CD4-positive, alpha-beta T cell treated with Interleukin-2 at 100 ng/mL for 4 hours (primary cell): ENCODE measurements around the gene C2orf80.
"Not testable (repeated sequence)": the region's sequence is repeated elsewhere in the genome, so short reads cannot be mapped to it uniquely, and the experiment has no call there.

Experiments used
- DNase-seq: peaks from one replicate; pipeline ENCODE4 v3.0.0-alpha.2; 2020; ENCODE audit warnings: low spot score

Gene C2orf80

GRCh38 chr2:208179028-208179609, 10.7 kb downstream of the C2orf80 start:
- no peak for DNase-seq

DNA sequence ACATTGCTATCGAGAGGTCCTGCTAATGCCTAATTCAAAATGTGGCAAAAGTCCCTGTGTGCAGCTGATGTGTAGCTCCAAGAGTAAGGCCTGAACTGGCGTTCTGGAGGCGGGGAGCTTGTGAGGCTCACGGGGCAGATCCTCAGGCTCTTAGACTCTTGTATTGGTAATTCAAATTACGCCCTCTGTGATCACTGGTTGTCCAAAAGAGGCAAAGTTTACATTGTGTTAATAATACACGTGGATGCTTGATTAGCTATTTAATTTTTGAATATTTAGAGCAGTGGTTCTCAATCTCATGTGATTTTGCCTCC, 14.0 kb downstream of the C2orf80 start:
- no peak for DNase-seq

DNA sequence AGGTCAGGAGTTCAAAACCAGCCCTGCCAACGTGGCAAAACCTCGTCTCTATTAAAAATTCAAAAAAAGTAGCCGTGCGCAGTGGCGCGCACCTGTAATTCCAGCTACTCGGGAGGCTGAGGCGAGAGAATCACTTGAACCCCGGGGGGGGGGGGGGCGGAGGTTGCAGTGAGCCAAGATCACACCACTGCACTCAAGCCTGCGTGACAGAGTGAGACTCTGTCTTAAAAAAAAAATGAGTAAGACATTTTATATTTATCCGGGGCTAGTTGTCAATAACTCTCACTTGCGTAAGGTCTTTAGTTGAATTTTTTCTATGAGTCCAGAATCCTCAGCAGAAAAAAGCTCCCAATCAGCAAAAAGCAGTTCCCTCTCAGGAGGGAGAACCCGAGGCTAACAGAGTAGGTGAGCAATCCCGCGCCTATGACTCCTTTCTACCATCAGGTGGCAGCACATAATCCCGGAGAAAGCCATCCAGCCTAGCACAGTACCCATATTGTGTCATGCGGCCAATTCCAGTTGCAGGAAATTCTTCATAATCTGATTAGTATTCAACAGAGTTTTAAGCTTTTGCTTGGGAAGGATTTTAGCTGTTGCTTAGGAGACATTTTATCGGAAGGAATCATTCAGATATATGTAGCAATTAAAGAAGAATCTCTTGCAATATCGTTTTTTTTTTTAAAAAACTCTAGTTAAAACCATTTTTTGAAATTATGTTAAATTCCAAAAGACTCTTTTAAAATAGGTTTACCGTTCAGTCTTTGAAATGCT, 14.6 kb downstream of the C2orf80 start:
- DNase-seq: peak; percentile 65

- no peak for DNase-seq
These were observed 15.7 kb downstream of the C2orf80 start for GRCh38 chr2:208174144-208174543.

GRCh38 chr2:208172125-208172524, 17.7 kb downstream of the C2orf80 start:
- no peak for DNase-seq

DNA sequence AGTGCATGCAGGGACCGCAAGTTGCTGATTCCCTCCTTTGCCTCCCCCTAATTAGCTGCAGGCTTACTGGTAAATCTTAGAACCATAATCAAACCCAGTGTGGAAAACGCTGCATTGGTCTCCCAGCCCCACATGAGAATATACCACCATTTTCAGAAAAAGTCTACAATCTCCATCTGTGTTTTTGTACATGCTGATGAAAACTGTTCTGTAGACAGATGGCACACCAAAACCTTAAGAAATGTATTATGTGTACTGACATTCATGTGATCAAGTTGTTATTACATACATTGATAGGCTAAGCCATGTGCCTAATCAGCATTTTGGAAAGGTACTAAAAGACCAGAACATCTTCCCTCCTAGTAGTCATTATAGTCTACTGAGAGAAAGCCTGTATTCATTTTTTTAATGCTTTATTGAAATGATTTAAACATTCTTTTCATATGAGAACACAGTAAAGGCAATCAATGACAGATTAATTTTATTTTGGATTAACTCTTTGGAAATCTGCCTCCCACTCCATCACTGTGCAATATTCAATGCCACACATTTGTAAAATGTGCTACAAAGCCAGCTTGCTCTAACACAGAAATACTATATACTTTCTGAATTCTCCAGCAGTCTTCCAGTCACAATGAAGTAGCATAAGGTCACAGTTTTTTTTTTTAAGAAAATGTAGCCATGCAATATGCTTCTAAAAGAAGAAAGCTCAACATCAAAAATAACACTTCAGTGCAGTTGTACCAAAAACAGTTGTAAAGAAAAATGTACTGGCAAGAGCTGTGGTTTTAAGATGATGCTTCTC, 24.7 kb downstream of the C2orf80 start:
- DNase-seq: no peak

DNA sequence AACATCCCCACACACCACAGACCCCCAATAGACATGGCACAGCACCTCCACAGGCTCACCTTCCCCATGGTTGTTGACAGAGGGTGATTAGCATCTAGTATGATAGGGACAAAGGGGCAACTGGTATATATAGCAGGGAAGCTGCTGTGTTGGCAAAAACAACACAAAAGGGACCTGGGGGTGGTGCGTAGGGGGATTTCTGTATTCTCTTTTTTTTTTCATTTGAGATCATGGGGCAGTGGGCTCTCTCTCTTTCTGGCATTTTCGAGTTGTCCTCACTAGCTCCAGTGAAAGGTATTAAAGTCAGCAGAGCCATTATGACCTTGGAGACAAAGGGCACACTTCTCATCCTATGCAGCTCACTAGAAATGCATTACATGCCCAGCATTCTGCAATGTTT, 26.3 kb downstream of the C2orf80 start, which contains the start of gene CRYGA:
Gene CRYGA, minus strand, starts transcription at position 101 of the 400 bp plus-strand sequence. Its CDS starts 33 bp downstream, at position 68.
- no peak for DNase-seq

- DNase-seq: no peak
These were observed 33.4 kb downstream of the C2orf80 start for GRCh38 chr2:208156439-208156838.

- DNase-seq: no peak
These were observed 36.7 kb downstream of the C2orf80 start for GRCh38 chr2:208153156-208153555.

GRCh38 chr2:208150956-208151355, 38.9 kb downstream of the C2orf80 start:
- no peak for DNase-seq

GRCh38 chr2:208150094-208150493, 39.7 kb downstream of the C2orf80 start:
- DNase-seq: no peak

GRCh38 chr2:208148803-208149202, 41.0 kb downstream of the C2orf80 start:
- no peak for DNase-seq

- DNase-seq: no peak
These were observed 42.1 kb downstream of the C2orf80 start for GRCh38 chr2:208147759-208148158.

DNA sequence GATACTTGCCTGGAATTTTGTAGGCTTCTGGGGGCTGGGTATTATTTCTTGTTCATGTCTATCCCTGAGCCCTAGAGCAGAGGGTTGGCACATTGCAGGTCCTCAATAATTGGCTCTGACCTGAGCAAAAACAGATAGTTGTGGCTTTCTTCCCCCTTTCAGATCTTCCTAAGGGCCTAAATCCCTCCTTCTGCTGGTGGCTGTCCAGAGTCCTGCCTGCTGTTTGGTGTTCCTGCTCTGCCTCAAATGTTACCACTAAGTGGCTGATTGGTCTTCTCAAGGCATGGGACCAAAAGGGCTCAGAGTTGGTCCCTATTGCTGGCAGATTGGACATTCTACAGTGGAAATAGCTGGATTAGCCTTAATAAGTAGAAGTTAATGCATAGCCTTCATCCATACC, 42.8 kb downstream of the C2orf80 start:
- DNase-seq: no peak

GRCh38 chr2:208146006-208146405, 43.8 kb downstream of the C2orf80 start, which contains the start of gene CRYGB:
Gene CRYGB, minus strand, starts transcription at chr2:208146158. Its CDS starts 38 bp downstream, at chr2:208146120.
- DNase-seq: no peak

- DNase-seq: no peak
These were observed 46.7 kb downstream of the C2orf80 start for GRCh38 chr2:208142925-208143799.

- no peak for DNase-seq
These were observed 47.4 kb downstream of the C2orf80 start for GRCh38 chr2:208142240-208142924.

DNA sequence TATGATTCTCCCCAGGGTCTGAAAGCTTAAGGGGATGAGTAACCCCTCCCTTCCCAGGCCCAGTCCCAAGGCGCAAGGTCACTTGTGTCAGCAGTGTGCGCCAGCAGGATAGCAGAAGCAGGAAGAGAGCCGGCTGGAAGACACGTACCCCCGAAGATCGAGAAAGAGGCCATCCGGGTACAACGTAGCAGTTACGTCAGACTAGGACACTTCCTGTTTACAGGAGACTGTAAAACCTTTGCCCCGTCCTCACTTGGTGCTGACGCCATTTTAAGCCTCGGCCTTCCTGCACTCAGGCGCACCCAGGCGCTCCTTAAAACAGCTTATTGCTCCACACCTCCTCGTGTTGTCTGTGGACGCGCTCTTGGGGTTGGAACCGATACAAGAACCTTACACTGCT, 50.4 kb downstream of the C2orf80 start:
- no peak for DNase-seq

DNA sequence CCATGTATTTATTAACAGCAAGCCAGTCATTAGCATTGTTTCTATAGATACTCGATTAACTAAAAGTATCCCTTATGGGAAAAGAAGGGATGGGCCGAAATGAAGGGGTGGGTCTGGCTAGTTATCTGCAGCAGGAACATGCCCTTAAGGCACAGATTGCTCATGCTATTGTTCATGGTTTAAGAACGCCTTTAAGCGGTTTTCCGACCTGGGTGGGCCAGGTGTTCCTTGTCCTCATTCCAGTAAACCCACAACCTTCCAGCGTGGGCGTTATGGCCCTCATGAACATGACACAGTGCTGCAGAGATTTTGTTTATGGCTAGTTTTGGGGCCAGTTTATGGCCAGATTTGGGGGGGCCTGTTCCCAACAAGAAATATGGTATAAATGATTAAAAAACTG, 51.5 kb downstream of the C2orf80 start:
- DNase-seq: not testable (repeated sequence)

- DNase-seq: no peak
These were observed 53.1 kb downstream of the C2orf80 start for GRCh38 chr2:208136716-208137094.
